Trophoblast cell (in vitro differentiated cells and primary cell): ENCODE data around the gene RPLP2.

Source experiments
- DNase-seq, 2 donors: peaks; one replicate each; pipeline ENCODE4 v3.0.0-alpha.2; 2016
- H2AFZ ChIP-seq: 2 replicates; pipeline ENCODE4 v1.6.1; 2013; ENCODE audit warnings: low read length, moderate library complexity, mild to moderate bottlenecking; ENCODE audit not compliant: insufficient read depth, poor library complexity
- H2AK5ac ChIP-seq: 2 replicates; pipeline ENCODE4 v1.6.1; 2013; ENCODE audit warnings: mild to moderate bottlenecking, low read length
- H2BK120ac ChIP-seq: 2 replicates; pipeline ENCODE4 v1.6.1; 2013; ENCODE audit warnings: low read length, mild to moderate bottlenecking, moderate library complexity; ENCODE audit not compliant: insufficient read depth, poor library complexity
- H2BK12ac ChIP-seq: 2 replicates; pipeline ENCODE4 v1.6.1; 2013; ENCODE audit warnings: mild to moderate bottlenecking, low read length, moderate library complexity
- H2BK5ac ChIP-seq: 2 replicates; pipeline ENCODE4 v1.6.1; 2013; ENCODE audit warnings: low read length, low read depth, moderate library complexity, mild to moderate bottlenecking; ENCODE audit not compliant: poor library complexity
- H3K14ac ChIP-seq: 2 replicates; pipeline ENCODE4 v1.6.1; 2013; ENCODE audit warnings: mild to moderate bottlenecking, low read length
- H3K18ac ChIP-seq: 2 replicates; pipeline ENCODE4 v1.6.1; 2013; ENCODE audit warnings: mild to moderate bottlenecking, low read length
- H3K23ac ChIP-seq: 2 replicates; pipeline ENCODE4 v1.6.1; 2013; ENCODE audit warnings: low read length
- H3K27ac ChIP-seq: 2 replicates; pipeline ENCODE4 v1.5.1; 2013; ENCODE audit warnings: low read depth, mild to moderate bottlenecking, inconsistent platforms, low read length, moderate library complexity
- H3K27me3 ChIP-seq: 2 replicates; pipeline ENCODE4 v1.6.1; 2013; ENCODE audit warnings: inconsistent platforms, mild to moderate bottlenecking, low read length, moderate library complexity; ENCODE audit not compliant: insufficient read depth
- H3K36me3 ChIP-seq, 2 experiments: 1 replicate in 1 of 2; 2 replicates in 1 of 2; pipeline ENCODE4 v1.6.1; 2013; ENCODE audit warnings: low read length in 2 of 2, mild to moderate bottlenecking in 2 of 2, moderate library complexity in 1 of 2; ENCODE audit not compliant: insufficient read depth in 2 of 2, control insufficient read depth in 1 of 2
- H3K4ac ChIP-seq: 2 replicates; pipeline ENCODE4 v1.6.1; 2013; ENCODE audit warnings: low read depth, mild to moderate bottlenecking, low read length, moderate library complexity
- H3K4me1 ChIP-seq, 2 experiments: 1 replicate in 1 of 2; 2 replicates in 1 of 2; pipeline ENCODE4 v1.6.1; 2013; ENCODE audit warnings: low read length in 2 of 2, mild to moderate bottlenecking in 2 of 2, moderate library complexity in 1 of 2; ENCODE audit not compliant: insufficient read depth in 2 of 2, control insufficient read depth in 1 of 2
- H3K4me2 ChIP-seq: 2 replicates; pipeline ENCODE4 v1.6.1; 2013; ENCODE audit warnings: inconsistent platforms, mild to moderate bottlenecking, low read length, moderate library complexity
- H3K4me3 ChIP-seq: 2 replicates; pipeline ENCODE4 v1.5.1; 2013; ENCODE audit warnings: mild to moderate bottlenecking, low read depth, low read length, inconsistent platforms
- H3K79me1 ChIP-seq: one replicate; pipeline ENCODE4 v1.6.1; 2013; ENCODE audit warnings: low read length
- H3K79me2 ChIP-seq: 2 replicates; pipeline ENCODE4 v1.6.1; 2013; ENCODE audit warnings: low read length, mild to moderate bottlenecking; ENCODE audit not compliant: control insufficient read depth, insufficient read depth, poor library complexity
- H3K9ac ChIP-seq: 2 replicates; pipeline ENCODE4 v1.6.1; 2013; ENCODE audit warnings: mild to moderate bottlenecking, low read length
- H3K9me3 ChIP-seq: 2 replicates; pipeline ENCODE4 v1.6.1; 2013; ENCODE audit warnings: low read depth, mild to moderate bottlenecking, control low read depth, inconsistent platforms, low read length; ENCODE audit not compliant: insufficient read depth
- H4K12ac ChIP-seq: 2 replicates; pipeline ENCODE4 v1.6.1; 2013; ENCODE audit warnings: low read depth, mild to moderate bottlenecking, low read length, moderate library complexity
- H4K8ac ChIP-seq: 2 replicates; pipeline ENCODE4 v1.6.1; 2013; ENCODE audit warnings: low read depth, mild to moderate bottlenecking, low read length, moderate library complexity
- H4K91ac ChIP-seq: one replicate; pipeline ENCODE4 v1.6.1; 2013; ENCODE audit warnings: low read depth, mild to moderate bottlenecking, low read length, moderate library complexity
- WGBS: extraction: QIAGEN DNeasy Blood & Tissue Kit; methylation state at CpG from one replicate; pipeline ENCODE4 v1.1.7; 2013; ENCODE audit warnings: missing lambda C conversion rate; ENCODE audit not compliant: insufficient read length, insufficient coverage; ENCODE audit errors: extremely low coverage; 5-methylcytosine and 5-hydroxymethylcytosine counted together

The RPLP2 gene

GRCh38 chr11:812390-812789 lies 2.6 kb downstream of the RPLP2 start:
- Histone ChIP-seq H3K18ac (no peak overlapping the region), H3K79me1 (peaks cover 14% of the 10 kb centered on the region), H2BK120ac (no peak overlapping the region), H2AK5ac (no peak overlapping the region), H3K27ac (no peak overlapping the region), H3K4me2 (no peak overlapping the region), H2AFZ (no peak overlapping the region), H3K23ac (no peak overlapping the region), H3K4ac (no peak overlapping the region), H3K9me3 (peaks cover 2% of the 10 kb centered on the region), H2BK12ac (no peak overlapping the region), H3K14ac (no peak overlapping the region), H4K91ac (no peak overlapping the region), H3K36me3 (peaks cover 31% of the 10 kb centered on the region in 2 experiments), H3K4me3 (no peak overlapping the region), H4K8ac (no peak overlapping the region), H2BK5ac (no peak overlapping the region), H3K9ac (no peak overlapping the region), H4K12ac (no peak overlapping the region), H3K79me2 (peaks cover 19% of the 10 kb centered on the region), H3K27me3 (no peaks in the 10 kb centered on the region), H3K4me1 (peaks cover 9 to 17% of the 10 kb centered on the region in 2 experiments)
- DNase-seq: no peak
- no CpG with 5 or more reads among the region's 3 CpGs for WGBS

GRCh38 chr11:813072-813455 lies 3.3 kb downstream of the RPLP2 start:
- Histone ChIP-seq H3K18ac (no peak overlapping the region), H2AK5ac (no peak overlapping the region)
- no CpG with 5 or more reads among the region's 6 CpGs for WGBS

GRCh38 chr11:813456-814096 lies 3.8 kb downstream of the RPLP2 start:
- peak overlapping the region; percentile 29 for H4K12ac ChIP-seq
- H4K91ac ChIP-seq: no peak overlapping the region
- DNase-seq: no peak
- no peak overlapping the region for H2AK5ac ChIP-seq
- no peak overlapping the region for H2BK120ac ChIP-seq
- WGBS: no CpG with 5 or more reads among the region's 9 CpGs
- H3K4me2 ChIP-seq: no peak overlapping the region
- peaks cover 19% of the 10 kb centered on the region for H3K79me2 ChIP-seq
- H3K79me1 ChIP-seq: peaks cover 14% of the 10 kb centered on the region
- H3K14ac ChIP-seq: no peak overlapping the region
- no peak overlapping the region for H2BK12ac ChIP-seq
- no peak overlapping the region for H2AFZ ChIP-seq
- no peaks in the 10 kb centered on the region for H3K27me3 ChIP-seq
- no peak overlapping the region for H3K27ac ChIP-seq
- H3K36me3 ChIP-seq: peaks cover 31% of the 10 kb centered on the region in 2 experiments
- no peak overlapping the region for H3K9ac ChIP-seq
- no peak overlapping the region for H3K18ac ChIP-seq
- H2BK5ac ChIP-seq: no peak overlapping the region
- no peak overlapping the region for H3K4me3 ChIP-seq
- H3K4ac ChIP-seq: no peak overlapping the region
- H3K9me3 ChIP-seq: peaks cover 2% of the 10 kb centered on the region
- no peak overlapping the region for H3K23ac ChIP-seq
- H4K8ac ChIP-seq: no peak overlapping the region
- H3K4me1 ChIP-seq: peaks cover 7 to 16% of the 10 kb centered on the region in 2 experiments

More at GRCh38 chr11:813072-813455, 3.3 kb downstream of the RPLP2 start:
- no peak overlapping the region for H2BK12ac ChIP-seq
- H2AFZ ChIP-seq: no peak overlapping the region
- no peak overlapping the region for H2BK120ac ChIP-seq
- no peak overlapping the region for H4K12ac ChIP-seq
- no peak overlapping the region for H3K23ac ChIP-seq
- no peaks in the 10 kb centered on the region for H3K27me3 ChIP-seq
- no peak overlapping the region for H3K4ac ChIP-seq
- H3K4me3 ChIP-seq: no peak overlapping the region
- no peak overlapping the region for H4K91ac ChIP-seq
- DNase-seq: no peak
- peaks cover 14% of the 10 kb centered on the region for H3K79me1 ChIP-seq
- peaks cover 9 to 17% of the 10 kb centered on the region in 2 experiments for H3K4me1 ChIP-seq
- peaks cover 31% of the 10 kb centered on the region in 2 experiments for H3K36me3 ChIP-seq
- no peak overlapping the region for H3K27ac ChIP-seq
- no peak overlapping the region for H3K4me2 ChIP-seq
- no peak overlapping the region for H4K8ac ChIP-seq
- no peak overlapping the region for H2BK5ac ChIP-seq
- H3K9me3 ChIP-seq: peaks cover 2% of the 10 kb centered on the region
- H3K9ac ChIP-seq: no peak overlapping the region
- H3K14ac ChIP-seq: no peak overlapping the region
- H3K79me2 ChIP-seq: peaks cover 19% of the 10 kb centered on the region

- Histone ChIP-seq H3K4ac (no peak overlapping the region), H3K9ac (no peak overlapping the region), H3K79me1 (peaks cover 7% of the 10 kb centered on the region), H3K23ac (no peak overlapping the region), H2AK5ac (no peak overlapping the region), H3K18ac (no peak overlapping the region), H3K27ac (no peak overlapping the region), H3K4me3 (peak overlapping the region; percentile 3), H3K4me1 (peaks cover 12 to 21% of the 10 kb centered on the region in 2 experiments), H4K91ac (no peak overlapping the region), H3K36me3 (peaks cover 31% of the 10 kb centered on the region in 2 experiments), H3K9me3 (peaks cover 2% of the 10 kb centered on the region), H3K27me3 (no peaks in the 10 kb centered on the region), H2AFZ (no peak overlapping the region), H2BK120ac (no peak overlapping the region), H3K79me2 (peaks cover 5% of the 10 kb centered on the region), H4K8ac (no peak overlapping the region), H3K4me2 (no peak overlapping the region), H2BK5ac (no peak overlapping the region), H4K12ac (no peak overlapping the region), H3K14ac (no peak overlapping the region), H2BK12ac (no peak overlapping the region)
- WGBS: no CpG with 5 or more reads among the region's 11 CpGs
- no peak for DNase-seq
These were observed 6.1 kb downstream of the RPLP2 start for GRCh38 chr11:815675-816432.
